Liver (tissue), 9 donors: ENCODE results near the gene GRIFIN. TPM values are rescaled to one million over a fixed set of nuclear protein-coding genes. Genes with fewer than 3 reads are reported as not detected.

Experiments
- DNase-seq: peaks from one replicate; pipeline ENCODE4 v3.0.0-alpha.2; 2017; ENCODE audit warnings: low spot score
- H3K27ac ChIP-seq, 2 donors: one replicate each; pipeline ENCODE4 v1.7.0; 2013; ENCODE audit warnings: inconsistent platforms in 2 of 2, low read length in 2 of 2, control low read depth in 1 of 2, low read depth in 1 of 2, mild to moderate bottlenecking in 1 of 2
- H3K27me3 ChIP-seq, 4 donors: one replicate each; pipeline versions ENCODE4 v1.6.1 to v1.7.0; 2013; ENCODE audit warnings: low read length in 3 of 4, inconsistent platforms in 1 of 4, mild to moderate bottlenecking in 1 of 4, moderate library complexity in 1 of 4; ENCODE audit not compliant: control insufficient read depth in 4 of 4, insufficient read depth in 4 of 4
- H3K36me3 ChIP-seq, 4 donors: one replicate each; pipeline versions ENCODE4 v1.6.1 to v1.7.0; 2013; ENCODE audit warnings: low read length in 3 of 4, mild to moderate bottlenecking in 3 of 4, low read depth in 1 of 4, moderate library complexity in 1 of 4; ENCODE audit not compliant: control insufficient read depth in 4 of 4, insufficient read depth in 3 of 4
- H3K4me1 ChIP-seq, 4 donors: one replicate each; pipeline versions ENCODE4 v1.6.1 to v1.7.0; 2013; ENCODE audit warnings: low read length in 3 of 4, mild to moderate bottlenecking in 3 of 4, moderate library complexity in 1 of 4; ENCODE audit not compliant: control insufficient read depth in 4 of 4, insufficient read depth in 4 of 4
- H3K4me3 ChIP-seq, 3 donors: one replicate each; pipeline versions ENCODE4 v1.6.1 to v1.7.0; 2013; ENCODE audit warnings: low read length in 3 of 3, control low read depth in 1 of 3, low read depth in 1 of 3, mild to moderate bottlenecking in 1 of 3
- H3K9ac ChIP-seq, 2 donors: one replicate each; pipeline ENCODE4 v1.7.0; 2013; ENCODE audit warnings: low read length in 2 of 2, mild to moderate bottlenecking in 2 of 2, moderate library complexity in 2 of 2, control low read depth in 1 of 2, low read depth in 1 of 2
- H3K9me3 ChIP-seq, 4 donors: one replicate each; pipeline versions ENCODE4 v1.6.1 to v1.7.0; 2013; ENCODE audit warnings: low read length in 3 of 4; ENCODE audit not compliant: control insufficient read depth in 4 of 4
- ATF3 ChIP-seq: IDR thresholded peaks from 2 replicates; pipeline ENCODE4 v1.6.1; 2016; ENCODE audit warnings: antibody characterized with exemption
- CTCF ChIP-seq: fragments of 150-350 bp; IDR thresholded peaks from 2 replicates; pipeline ENCODE4 v1.5.1; 2017; ENCODE audit warnings: improper control_type of control experiment, low read depth, low read length; ENCODE audit not compliant: missing input control
- EGR1 ChIP-seq, 2 donors: IDR thresholded peaks; 2 replicates each; pipeline ENCODE4 v1.6.1; 2016 to 2018; ENCODE audit warnings: antibody characterized with exemption in 2 of 2, low read depth in 2 of 2
- FOXA1 ChIP-seq: IDR thresholded peaks from 2 replicates; pipeline ENCODE4 v1.6.1; 2016; ENCODE audit warnings: antibody characterized with exemption
- FOXA2 ChIP-seq: IDR thresholded peaks from 2 replicates; pipeline ENCODE4 v1.6.1; 2016; ENCODE audit warnings: antibody characterized with exemption
- HNF4A ChIP-seq, 2 donors: conservative IDR thresholded peaks; 2 replicates each; pipeline ENCODE4 v1.6.1; 2016; ENCODE audit warnings: antibody characterized with exemption in 2 of 2, mild to moderate bottlenecking in 2 of 2
- HNF4G ChIP-seq: IDR thresholded peaks from 2 replicates; pipeline ENCODE4 v1.6.1; 2016; ENCODE audit warnings: antibody characterized with exemption
- JUND ChIP-seq, 2 donors: IDR thresholded peaks; 2 replicates each; pipeline ENCODE4 v1.6.1; 2016; ENCODE audit warnings: antibody characterized with exemption in 2 of 2
- MAX ChIP-seq: IDR thresholded peaks from 2 replicates; pipeline ENCODE4 v1.6.1; 2016; ENCODE audit warnings: antibody characterized with exemption
- NR2F2 ChIP-seq: IDR thresholded peaks from 2 replicates; pipeline ENCODE4 v1.6.1; 2016; ENCODE audit warnings: antibody characterized with exemption
- RAD21 ChIP-seq, 2 donors: IDR thresholded peaks; 2 replicates each; pipeline ENCODE4 v1.6.1; 2016; ENCODE audit warnings: antibody characterized with exemption in 2 of 2, mild to moderate bottlenecking in 2 of 2
- REST ChIP-seq: IDR thresholded peaks from 2 replicates; pipeline ENCODE4 v1.6.1; 2016; ENCODE audit warnings: antibody characterized with exemption, mild to moderate bottlenecking
- RXRA ChIP-seq, 2 donors: IDR thresholded peaks; 2 replicates each; pipeline ENCODE4 v1.6.1; 2017 to 2018; ENCODE audit warnings: antibody characterized with exemption in 2 of 2, mild to moderate bottlenecking in 1 of 2
- TAF1 ChIP-seq: conservative IDR thresholded peaks from 2 replicates; pipeline ENCODE4 v1.6.1; 2016; ENCODE audit warnings: antibody characterized with exemption, mild to moderate bottlenecking
- YY1 ChIP-seq: IDR thresholded peaks from 2 replicates; pipeline ENCODE4 v1.6.1; 2016; ENCODE audit warnings: antibody characterized with exemption, mild to moderate bottlenecking
- ZBTB33 ChIP-seq: IDR thresholded peaks from 2 replicates; pipeline ENCODE4 v1.6.1; 2016; ENCODE audit warnings: antibody characterized with exemption
- WGBS: extraction: QIAGEN DNeasy Blood & Tissue Kit; methylation state at CpG from one replicate; pipeline ENCODE4 v1.1.7; 2013; 5-methylcytosine and 5-hydroxymethylcytosine counted together
- polyA plus RNA-seq, 2 donors: library from polyadenylated mRNA; stranded (reverse) in 1 of 2; unstranded in 1 of 2; fragments of 200-250 nt in 1 of 2; fragments of >200 nt in 1 of 2; fragmentation: Nextera tagmentation in 1 of 2; extraction: Ambion mirVana in 1 of 2; gene quantifications; one replicate each; pipeline versions ENCODE4 v1.2.1 to v1.2.3, GENCODE V29; 2013 to 2015
- total RNA-seq, 2 donors: library from RNA; depleted of rRNA; stranded (reverse); fragments of >200 nt; gene quantifications; one replicate each; pipeline ENCODE4 v1.2.3, GENCODE V29; 2014
- donor health status: healthy.
- donor health status: healthy.
- donor health status: healthy.
- donor health status: healthy.
- donor health status: healthy.

The GRIFIN gene
- total and polyA plus RNA-seq, 4 donors = not detected

GRCh38 chr7:2462731-2463130 is 13.5 kb downstream of the GRIFIN start:
- Histone ChIP-seq H3K36me3 (no peaks in the 10 kb centered on the region), H3K27ac (no peak overlapping the region), H3K4me3 (no peak overlapping the region), H3K9me3 (no peaks in the 10 kb centered on the region), H3K4me1 (no peaks in the 10 kb centered on the region), H3K27me3 (no peaks in the 10 kb centered on the region), H3K9ac (no peak overlapping the region)
- TF ChIP-seq TAF1 (no peak), RXRA (IDR thresholded peaks at IDR 0.05) (no peak), REST (no peak), CTCF (no peak), EGR1 (IDR thresholded peaks at IDR 0.05; ENCODE audit: low read depth in 2 of 2) (no peak), ATF3 (no peak)
- no peak for DNase-seq
- 89% methylated on average over 3 of the region's 3 CpGs for WGBS

GRCh38 chr7:2461268-2462026 is 14.8 kb downstream of the GRIFIN start:
- H3K9me3 ChIP-seq = no peaks in the 10 kb centered on the region
- no peak for DNase-seq
- no peak overlapping the region for H3K9ac ChIP-seq
- TF ChIP-seq TAF1 (no peak), NR2F2 (no peak), FOXA1 (no peak), JUND (IDR thresholded peaks at IDR 0.05) (no peak), RAD21 (IDR thresholded peaks at IDR 0.05) (no peak), ATF3 (no peak), HNF4A (conservative IDR thresholded peaks at IDR 0.05) (no peak), RXRA (IDR thresholded peaks at IDR 0.05) (no peak), FOXA2 (no peak), MAX (no peak), YY1 (no peak), ZBTB33 (no peak), HNF4G (no peak), REST (no peak)
- H3K36me3 ChIP-seq = no peaks in the 10 kb centered on the region
- no peak overlapping the region for H3K27ac ChIP-seq
- no peaks in the 10 kb centered on the region for H3K27me3 ChIP-seq
- H3K4me3 ChIP-seq = no peak overlapping the region
- 77% methylated on average over 15 of the region's 15 CpGs for WGBS
- H3K4me1 ChIP-seq = no peaks in the 10 kb centered on the region
